ENCODE data around the gene LINC00632. TPM values are rescaled to one million over a fixed set of nuclear protein-coding genes. Genes with fewer than 3 reads are reported as not detected.

Gene LINC00632
- polyA plus RNA-seq, 1 donor (not counting 4 experiments of a cell fraction or from before 2014, with no cell fraction given): 2.2 TPM

GRCh38 chrX:140724736-140725135 lies 15.2 kb downstream of the LINC00632 start:
- Histone ChIP-seq H3K4me1 (ENCODE audit: control insufficient read depth, extremely low read depth, insufficient read depth, low read length) (no peaks in the 10 kb centered on the region), H3K9me3 (ENCODE audit: control insufficient read depth, low read depth, low read length) (peaks cover 17% of the 10 kb centered on the region), H3K27me3 (ENCODE audit: control insufficient read depth, extremely low read depth, insufficient read depth, low read length) (no peaks in the 10 kb centered on the region), H3K27ac (ENCODE audit: control insufficient read depth, insufficient read depth, low read length) (no peak overlapping the region), H4K20me1 (ENCODE audit: control insufficient read depth, extremely low read depth, insufficient read depth, low read length) (no peaks in the 10 kb centered on the region), H3K36me3 (ENCODE audit: control insufficient read depth in 2 of 2, extremely low read depth in 1 of 2, insufficient read depth in 2 of 2, low read length in 2 of 2) (no peaks in the 10 kb centered on the region), H3K4me2 (ENCODE audit: control insufficient read depth, extremely low read depth, insufficient read depth, low read depth, low read length) (no peak overlapping the region), H3K9ac (ENCODE audit: control insufficient read depth, extremely low read depth, insufficient read depth, low read length) (no peak overlapping the region), H3K9me1 (ENCODE audit: control insufficient read depth, extremely low read depth, insufficient read depth, low read length) (no peaks in the 10 kb centered on the region), H3K79me2 (ENCODE audit: control insufficient read depth, insufficient read depth, low read length) (no peaks in the 10 kb centered on the region), H2AFZ (ENCODE audit: control insufficient read depth, low read length) (no peak overlapping the region), H3K4me3 (ENCODE audit: control insufficient read depth in 2 of 3, extremely low read depth in 1 of 3, insufficient read depth in 2 of 3, low read depth in 1 of 3, low read length in 3 of 3) (no peak overlapping the region)
- DNase-seq (ENCODE audit: low read depth, low spot score): no peak
- peak; percentile 26 for FAIRE-seq
- dilution Hi-C loops (cut with MboI; ENCODE audit: extremely low pct_ligation_motif_present, low sequenced_read_pairs): no loop called here
- TF ChIP-seq CTCF (optimal IDR thresholded peaks at IDR 0.05 in 1 of 3, IDR thresholded peaks at IDR 0.05 in 1 of 3, conservative IDR thresholded peaks at IDR 0.05 in 1 of 3; ENCODE audit: extremely low read depth in 1 of 3, insufficient read depth in 2 of 3, low read length in 3 of 3): no peak
- TF ChIP-seq EZH2 (IDR thresholded peaks at IDR 0.05; ENCODE audit: low read length): no peak

- Histone ChIP-seq H4K20me1 (ENCODE audit: control insufficient read depth, extremely low read depth, insufficient read depth, low read length) (no peaks in the 10 kb centered on the region), H3K4me3 (ENCODE audit: control insufficient read depth in 2 of 3, extremely low read depth in 1 of 3, insufficient read depth in 2 of 3, low read depth in 1 of 3, low read length in 3 of 3) (no peak overlapping the region), H2AFZ (ENCODE audit: control insufficient read depth, low read length) (no peak overlapping the region), H3K4me1 (ENCODE audit: control insufficient read depth, extremely low read depth, insufficient read depth, low read length) (no peaks in the 10 kb centered on the region), H3K79me2 (ENCODE audit: control insufficient read depth, insufficient read depth, low read length) (no peaks in the 10 kb centered on the region), H3K4me2 (ENCODE audit: control insufficient read depth, extremely low read depth, insufficient read depth, low read depth, low read length) (no peak overlapping the region), H3K9ac (ENCODE audit: control insufficient read depth, extremely low read depth, insufficient read depth, low read length) (no peak overlapping the region), H3K27me3 (ENCODE audit: control insufficient read depth, extremely low read depth, insufficient read depth, low read length) (no peaks in the 10 kb centered on the region), H3K9me1 (ENCODE audit: control insufficient read depth, extremely low read depth, insufficient read depth, low read length) (no peaks in the 10 kb centered on the region), H3K9me3 (ENCODE audit: control insufficient read depth, low read depth, low read length) (peaks cover 17% of the 10 kb centered on the region), H3K27ac (ENCODE audit: control insufficient read depth, insufficient read depth, low read length) (no peak overlapping the region), H3K36me3 (ENCODE audit: control insufficient read depth in 2 of 2, extremely low read depth in 1 of 2, insufficient read depth in 2 of 2, low read length in 2 of 2) (no peaks in the 10 kb centered on the region)
- FAIRE-seq: no peak
- DNase-seq (ENCODE audit: low read depth, low spot score): no peak
- TF ChIP-seq CTCF (optimal IDR thresholded peaks at IDR 0.05 in 1 of 3, IDR thresholded peaks at IDR 0.05 in 1 of 3, conservative IDR thresholded peaks at IDR 0.05 in 1 of 3; ENCODE audit: extremely low read depth in 1 of 3, insufficient read depth in 2 of 3, low read length in 3 of 3) (no peak), EZH2 (IDR thresholded peaks at IDR 0.05; ENCODE audit: low read length) (no peak)
- dilution Hi-C loops (cut with MboI; ENCODE audit: extremely low pct_ligation_motif_present, low sequenced_read_pairs): no loop called here
These were observed 15.9 kb downstream of the LINC00632 start for GRCh38 chrX:140725500-140725899.

Measured in keratinocyte (primary cell).